Measurements from ENCODE around the gene LINGO3.
"Not testable (repeated sequence)": the region's sequence is repeated elsewhere in the genome, so short reads cannot be mapped to it uniquely, and the experiment has no call there.

Gene LINGO3, protein sequence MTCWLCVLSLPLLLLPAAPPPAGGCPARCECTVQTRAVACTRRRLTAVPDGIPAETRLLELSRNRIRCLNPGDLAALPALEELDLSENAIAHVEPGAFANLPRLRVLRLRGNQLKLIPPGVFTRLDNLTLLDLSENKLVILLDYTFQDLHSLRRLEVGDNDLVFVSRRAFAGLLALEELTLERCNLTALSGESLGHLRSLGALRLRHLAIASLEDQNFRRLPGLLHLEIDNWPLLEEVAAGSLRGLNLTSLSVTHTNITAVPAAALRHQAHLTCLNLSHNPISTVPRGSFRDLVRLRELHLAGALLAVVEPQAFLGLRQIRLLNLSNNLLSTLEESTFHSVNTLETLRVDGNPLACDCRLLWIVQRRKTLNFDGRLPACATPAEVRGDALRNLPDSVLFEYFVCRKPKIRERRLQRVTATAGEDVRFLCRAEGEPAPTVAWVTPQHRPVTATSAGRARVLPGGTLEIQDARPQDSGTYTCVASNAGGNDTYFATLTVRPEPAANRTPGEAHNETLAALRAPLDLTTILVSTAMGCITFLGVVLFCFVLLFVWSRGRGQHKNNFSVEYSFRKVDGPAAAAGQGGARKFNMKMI

DNA sequence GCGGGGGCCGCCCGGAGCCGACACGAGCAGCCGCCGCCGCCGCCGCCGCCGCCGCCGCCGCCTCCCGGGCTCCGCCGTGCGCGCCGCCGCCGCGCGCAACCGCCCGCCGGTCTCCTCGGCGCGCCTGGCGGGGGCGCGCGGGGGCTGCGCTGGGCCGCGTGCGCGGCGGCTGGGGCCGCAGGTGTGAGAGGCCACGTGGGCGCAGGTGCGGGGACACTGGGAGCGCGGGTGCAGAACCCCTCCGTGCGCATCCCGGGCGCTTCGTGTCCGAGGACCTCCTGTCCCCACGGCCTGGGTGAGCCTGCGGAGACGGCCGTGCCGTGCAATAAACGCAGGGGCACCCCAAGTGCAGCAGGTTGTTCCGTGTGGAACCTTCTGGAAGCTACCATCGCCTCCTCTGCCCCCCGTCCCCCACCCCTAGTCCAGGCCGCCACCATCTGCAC is at the start of gene LINGO3:
Gene LINGO3, minus strand, starts transcription at position 41 of the 443 bp plus-strand sequence. CDS start 16,378 bp downstream, outside the sequence.
- no peak for DNase-seq (ENCODE audit: low spot score)

DNA sequence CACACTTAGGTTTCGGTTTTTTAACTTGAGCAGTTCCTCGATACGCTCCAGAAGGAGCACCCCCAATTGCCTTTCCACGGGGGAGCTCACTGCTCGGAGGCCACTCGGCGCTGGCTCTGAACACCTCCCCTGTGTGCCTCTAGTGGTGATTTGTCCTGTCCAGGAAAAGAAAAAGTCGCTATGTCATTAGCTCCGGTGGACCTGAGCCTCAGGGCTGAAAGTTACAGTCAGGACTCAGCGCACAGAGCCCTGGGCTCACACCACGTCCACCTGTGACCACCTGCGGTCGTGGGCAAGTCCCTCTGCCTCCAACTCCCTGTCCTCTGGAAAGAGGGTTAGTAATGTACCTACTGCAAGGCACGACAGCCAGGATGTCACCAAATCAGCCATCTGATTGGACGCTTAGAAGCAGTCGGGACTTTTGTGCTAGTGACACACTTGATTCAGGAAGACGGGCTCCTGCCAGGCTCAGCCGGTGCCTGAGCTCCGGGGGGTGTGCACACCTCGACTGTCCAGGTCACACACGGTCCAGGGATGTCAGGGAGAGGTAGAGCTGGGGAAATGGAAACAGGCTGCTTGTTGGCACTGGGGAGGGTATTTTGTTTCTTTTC is 48.2 kb upstream of the LINGO3 start:
- DNase-seq (ENCODE audit: low spot score) = no peak

DNA sequence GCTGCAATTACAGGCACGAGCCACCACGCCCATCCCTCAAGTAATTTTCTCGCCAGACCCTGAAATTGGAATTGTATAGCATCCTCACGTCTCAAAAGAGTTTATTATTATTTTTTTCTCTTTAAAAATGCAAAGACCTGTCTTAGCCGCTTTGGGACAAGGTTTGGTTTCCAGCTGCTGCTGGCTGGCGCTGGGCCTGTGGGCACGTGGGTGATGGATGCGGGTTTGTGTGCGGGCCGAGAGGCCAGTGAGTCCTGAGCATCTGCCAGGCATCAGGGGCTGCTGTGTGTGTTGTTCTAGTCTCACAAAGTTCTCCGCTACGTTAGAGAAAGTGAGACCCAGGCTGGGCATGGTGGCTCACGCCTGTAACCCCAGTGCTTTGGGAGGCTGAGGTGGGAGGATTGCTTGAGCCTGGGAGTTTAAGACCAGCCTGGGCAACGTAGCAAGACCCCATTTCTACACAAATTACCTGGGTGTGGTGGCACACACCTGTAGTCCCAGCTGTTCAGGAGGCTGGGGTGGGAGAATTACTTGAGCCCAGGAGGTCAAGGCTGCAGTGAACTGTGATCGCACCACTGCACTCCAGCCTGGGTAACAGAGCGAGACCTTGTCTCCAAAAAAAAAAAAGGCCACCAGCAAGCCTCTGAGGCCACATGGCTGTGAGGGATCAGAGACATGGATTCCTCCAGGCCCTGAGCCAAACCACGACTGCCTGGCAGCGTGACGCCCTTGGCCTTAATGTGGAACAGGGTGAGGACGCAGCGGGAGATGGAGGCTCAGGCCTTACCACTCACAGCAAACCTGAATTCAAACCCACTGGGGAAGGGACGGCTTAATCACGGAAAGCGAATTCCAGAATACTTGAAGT is 47.4 kb upstream of the LINGO3 start:
- no peak for DNase-seq (ENCODE audit: low spot score)

DNA sequence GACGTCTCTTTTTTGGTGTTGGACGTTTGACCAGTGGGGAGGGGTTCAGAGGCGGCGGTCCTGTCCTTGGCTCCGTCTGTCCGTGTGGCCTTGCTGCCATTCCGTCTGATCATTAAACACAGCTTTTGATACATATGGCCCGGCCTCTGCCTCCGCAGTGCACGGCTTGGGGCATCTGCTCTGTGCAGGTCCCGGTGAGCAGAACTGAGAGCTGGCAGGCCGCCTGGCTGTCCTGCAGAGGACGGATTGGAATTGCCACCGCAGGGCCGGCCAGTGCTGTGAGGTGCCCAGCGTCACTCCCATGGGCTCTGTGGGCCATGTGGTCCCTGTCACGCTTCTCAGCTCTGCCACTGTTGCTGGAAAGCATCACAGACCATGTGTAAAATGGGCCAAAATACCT is 46.7 kb upstream of the LINGO3 start:
- no peak for DNase-seq (ENCODE audit: low spot score)

DNA sequence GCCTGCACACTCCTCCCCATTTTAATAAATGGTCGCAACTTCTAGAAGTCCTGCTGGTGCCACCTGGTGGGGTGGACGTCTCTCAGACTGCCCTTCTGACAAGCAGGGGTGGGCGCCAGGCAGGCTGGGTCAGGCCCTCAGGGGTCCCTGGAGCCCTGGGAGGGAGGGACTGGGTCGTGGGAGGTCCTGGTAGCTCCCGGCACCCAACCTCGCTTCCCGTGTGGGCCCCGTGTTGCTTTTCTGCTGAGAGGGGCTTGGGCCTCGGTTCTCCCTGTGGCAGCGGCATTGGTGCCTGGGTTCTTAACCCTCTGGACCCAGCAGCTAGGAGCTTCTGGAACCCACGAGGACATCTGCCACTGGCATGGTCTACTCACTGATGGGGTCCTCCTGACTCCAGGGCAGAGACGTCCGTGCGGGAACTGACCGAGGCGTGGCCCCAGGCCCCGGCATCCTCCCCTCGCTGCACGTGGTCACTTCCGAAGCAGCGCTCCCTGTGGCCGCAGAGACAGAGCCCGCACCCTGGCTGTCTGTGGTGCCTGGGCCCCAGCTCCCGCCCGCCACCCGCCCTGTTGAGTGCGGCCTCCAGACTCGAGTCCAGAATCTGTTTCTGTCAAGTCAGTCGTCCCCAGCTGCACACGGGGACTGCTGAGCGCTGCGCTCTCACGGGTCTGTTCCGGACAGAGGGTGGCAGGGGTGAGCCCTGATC is 46.1 kb upstream of the LINGO3 start:
- no peak for DNase-seq (ENCODE audit: low spot score)

DNA sequence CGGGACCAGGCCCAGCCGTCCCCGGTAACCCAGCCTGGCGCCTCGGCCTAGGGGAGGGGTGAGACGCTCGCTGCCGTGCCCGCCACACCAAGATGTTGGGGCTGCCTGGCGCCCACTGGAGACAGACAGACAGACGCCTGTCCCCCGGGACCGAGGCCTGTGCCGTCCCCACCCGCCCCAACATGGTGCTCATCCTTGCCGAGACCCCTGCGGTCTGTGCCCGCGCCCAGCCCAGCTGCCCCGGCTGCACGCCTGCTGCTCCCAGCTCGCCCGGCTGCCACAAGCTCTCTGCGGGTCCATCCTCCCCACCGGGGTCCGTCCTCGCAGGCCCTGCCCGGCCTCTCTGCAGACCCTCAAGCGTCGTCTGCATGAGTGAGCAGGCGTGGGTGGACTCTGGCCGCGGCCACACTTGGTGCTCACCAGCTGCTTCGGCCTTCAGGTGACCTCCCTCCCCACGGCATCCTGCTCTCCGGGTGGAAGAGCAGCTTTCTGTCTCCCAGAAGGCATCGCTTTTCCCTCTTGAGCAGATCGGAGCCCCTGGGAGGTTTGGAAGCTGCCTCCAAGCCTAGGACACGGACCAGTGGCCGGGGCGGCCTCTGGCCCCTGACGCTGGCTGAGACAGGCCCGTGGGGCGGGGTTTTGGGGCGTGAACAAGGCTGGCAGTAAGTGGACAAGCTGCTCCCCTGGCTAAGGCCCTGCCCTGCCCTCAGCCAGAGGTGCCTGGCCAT is 45.4 kb upstream of the LINGO3 start:
- no peak for DNase-seq (ENCODE audit: low spot score)

DNA sequence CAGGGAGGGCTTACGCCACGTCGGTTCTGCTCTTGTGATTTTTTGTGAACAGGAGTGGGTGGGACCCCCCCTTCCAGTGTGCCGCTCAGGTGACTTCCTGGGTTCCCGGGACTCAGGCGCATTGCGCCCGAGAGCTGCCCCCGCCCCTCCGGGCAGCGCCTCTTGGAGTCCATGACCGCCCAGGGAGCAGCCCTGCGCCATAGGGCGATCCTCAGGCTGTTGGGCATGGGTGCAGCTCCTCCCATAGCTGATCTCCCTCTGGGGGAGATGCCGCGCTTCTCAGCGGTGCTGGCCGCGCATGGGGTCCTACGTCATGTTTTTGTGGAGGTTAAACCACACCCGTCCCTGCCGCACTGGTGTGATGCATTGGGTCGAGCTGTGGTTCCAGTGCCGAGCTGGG is 44.2 kb upstream of the LINGO3 start:
- DNase-seq (ENCODE audit: low spot score) = no peak

DNA sequence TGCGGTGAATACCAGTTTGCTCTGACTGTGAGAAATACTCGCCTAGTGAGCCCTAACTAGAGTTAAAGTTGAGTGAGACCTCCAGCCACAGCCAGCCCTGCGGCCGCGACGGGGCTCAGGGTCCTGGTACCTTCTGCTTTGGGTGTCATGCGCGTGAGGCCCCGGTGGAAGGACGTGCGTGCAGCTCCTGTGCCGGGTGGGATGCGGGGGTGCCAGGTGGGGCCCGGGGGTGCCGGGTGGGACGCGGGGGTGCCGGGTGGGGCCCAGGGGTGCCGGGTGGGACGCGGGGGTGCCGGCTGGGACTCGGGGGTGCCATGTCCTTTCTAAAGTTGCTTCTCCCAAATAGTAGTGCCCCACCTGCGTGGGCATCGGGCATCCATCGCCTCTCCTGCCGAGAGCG is 43.6 kb upstream of the LINGO3 start:
- no peak for DNase-seq (ENCODE audit: low spot score)

DNA sequence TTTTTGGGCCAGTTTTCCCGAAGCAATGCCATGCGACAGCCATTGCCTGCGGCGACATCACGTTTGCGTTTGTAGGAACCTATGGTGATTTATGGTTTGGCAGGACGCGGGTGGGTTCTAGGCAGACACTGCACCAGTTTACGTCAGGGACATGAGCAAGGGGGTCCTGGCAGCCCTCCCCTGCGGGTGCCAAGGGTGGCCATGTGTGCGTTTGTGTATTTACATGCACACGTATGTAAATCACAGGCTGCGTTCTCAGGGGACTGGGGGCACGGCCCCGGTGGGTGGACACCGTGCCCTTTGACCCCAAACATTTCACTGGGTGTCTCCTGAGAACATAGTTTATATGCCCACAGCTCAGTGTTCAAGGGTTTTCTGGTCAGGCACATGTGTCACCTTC is 42.7 kb upstream of the LINGO3 start:
- no peak for DNase-seq (ENCODE audit: low spot score)

DNA sequence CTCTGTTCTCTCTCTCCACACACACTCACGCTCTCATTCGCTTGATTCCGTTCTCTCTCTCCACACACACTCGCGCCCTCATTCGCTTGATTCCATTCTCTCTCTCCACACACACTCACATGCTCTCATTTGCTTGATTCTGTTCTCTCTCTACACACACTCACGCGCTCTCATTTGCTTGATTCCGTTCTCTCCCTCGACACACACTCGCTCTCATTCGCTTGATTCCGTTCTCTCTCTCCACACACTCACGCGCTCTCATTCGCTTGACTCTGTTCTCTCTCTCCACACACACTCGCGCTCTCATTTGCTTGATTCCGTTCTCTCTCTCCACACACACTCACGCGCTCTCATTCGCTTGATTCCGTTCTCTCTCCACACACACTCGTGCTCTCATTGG is 41.9 kb upstream of the LINGO3 start:
- DNase-seq (ENCODE audit: low spot score) = not testable (repeated sequence)

DNA sequence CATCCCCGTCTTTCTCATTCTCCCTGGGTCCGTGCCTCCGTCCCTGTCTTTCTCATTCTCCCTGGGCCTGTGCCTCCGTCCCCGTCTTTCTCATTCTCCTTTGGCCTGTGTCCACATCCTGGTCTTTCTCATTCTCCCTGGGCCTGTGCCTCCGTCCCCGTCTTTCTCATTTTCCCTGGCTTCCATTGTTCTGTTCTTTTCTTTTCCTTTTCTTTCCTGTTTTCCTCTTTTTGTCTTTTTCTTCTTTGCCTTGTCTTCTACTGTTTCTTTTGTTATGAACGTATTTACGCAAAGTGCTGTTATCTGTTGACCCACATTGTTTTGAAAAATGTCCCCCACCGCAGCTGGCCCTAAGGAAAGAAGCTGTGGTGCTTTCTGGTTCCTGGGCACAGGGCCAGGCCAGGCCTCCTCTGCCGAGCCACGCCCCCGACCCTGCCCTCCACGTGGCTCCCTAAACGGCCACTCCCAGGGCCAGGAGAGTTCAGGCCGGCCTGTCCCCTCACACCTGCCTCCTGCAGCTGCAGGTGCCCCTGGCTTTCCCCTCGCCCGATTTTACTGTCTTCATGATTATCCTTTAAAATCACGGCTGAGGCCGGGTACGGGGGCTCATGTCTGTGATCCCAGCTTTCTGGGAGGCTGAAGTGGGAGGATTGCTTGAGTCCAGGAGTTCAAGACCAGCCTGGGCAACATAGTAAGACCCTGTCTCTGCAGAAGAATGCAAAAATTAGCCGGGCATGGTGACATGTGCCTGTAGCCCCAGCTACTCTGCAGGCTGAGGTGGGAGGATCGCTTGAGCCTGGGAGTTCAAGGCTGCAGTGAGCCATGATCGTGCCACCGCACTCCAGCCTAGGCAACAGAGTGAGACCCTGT is 38.1 kb upstream of the LINGO3 start:
- peak; percentile 31 for DNase-seq (ENCODE audit: low spot score)

DNA sequence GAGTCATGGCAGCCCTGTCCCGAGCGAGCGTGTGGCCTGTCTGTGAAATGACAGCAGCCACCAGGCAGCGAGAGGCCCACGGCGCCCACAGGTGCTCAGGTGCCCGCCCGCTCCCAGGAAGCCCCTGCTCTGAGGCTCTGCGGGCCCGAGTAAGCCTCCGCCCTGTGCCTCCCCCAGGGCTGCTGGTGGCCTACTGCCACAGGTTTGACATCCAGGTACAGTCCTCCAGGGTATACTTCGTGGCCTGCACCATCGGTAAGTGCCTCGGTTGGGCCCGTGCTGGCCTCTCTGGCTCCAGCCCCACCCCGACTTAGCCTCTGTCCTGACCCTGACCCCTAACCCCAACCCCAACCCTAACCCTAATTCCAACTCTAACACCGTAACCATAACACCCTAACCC is 37.1 kb upstream of the LINGO3 start:
- no peak for DNase-seq (ENCODE audit: low spot score)

DNA sequence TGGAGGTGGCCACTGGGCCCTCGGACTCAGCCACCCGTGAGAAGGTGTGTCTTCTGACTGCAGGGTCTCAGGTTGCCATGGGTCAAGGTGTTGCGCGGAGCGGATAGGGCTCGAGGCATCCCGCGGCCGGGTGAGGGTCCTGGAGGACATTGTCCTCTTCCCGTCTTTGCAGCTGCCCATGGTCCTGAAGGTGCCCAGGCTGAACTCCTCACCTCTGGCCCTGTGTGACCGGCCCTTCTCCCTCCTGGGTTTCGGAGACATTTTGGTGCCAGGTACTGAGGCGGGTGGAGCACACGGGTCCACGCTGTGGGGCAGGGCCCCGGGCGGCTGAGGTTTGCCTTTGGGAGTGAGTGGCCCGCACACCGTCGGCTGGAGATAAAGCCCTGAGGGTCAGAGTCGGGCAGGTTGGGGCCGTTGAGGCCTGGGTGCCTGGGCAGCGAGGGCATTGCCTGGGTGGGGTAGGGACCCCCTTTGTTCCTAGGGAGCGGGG is 36.5 kb upstream of the LINGO3 start:
- no peak for DNase-seq (ENCODE audit: low spot score)

DNA sequence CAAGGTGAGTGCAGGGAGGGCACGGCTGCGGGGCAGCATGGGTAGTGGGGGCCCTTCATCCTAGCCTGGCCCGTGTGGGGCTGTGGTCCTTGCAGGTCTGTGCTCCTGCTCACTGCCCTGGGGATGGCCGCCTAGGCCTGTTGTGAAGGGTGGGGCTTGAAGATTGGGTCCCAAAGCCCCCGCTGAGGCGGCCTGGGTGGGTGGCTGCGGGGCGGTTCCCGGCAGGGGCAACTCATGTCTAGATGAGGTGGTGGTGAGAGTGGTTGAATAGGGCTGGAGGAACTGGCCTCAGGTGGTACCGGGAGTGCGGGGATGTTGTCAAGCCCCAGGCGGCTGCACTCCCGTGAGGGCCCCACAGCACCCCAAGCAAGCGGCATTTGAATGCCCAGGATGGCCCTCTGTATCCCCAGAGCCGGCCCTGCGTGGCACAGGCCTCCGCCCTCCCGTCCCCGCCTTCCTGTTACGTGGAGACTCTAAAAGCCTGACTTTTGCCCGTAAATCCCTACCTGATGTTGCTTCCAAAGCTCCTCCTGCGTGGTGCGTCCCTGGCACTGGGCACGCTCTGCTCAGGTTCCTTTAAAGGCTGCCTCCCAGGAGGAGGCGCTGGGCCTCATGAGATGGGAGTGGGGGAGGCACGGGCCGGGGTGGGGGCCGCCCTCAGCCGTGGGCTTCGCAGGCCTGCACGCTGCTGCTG is 35.5 kb upstream of the LINGO3 start:
- DNase-seq (ENCODE audit: low spot score) = no peak

DNA sequence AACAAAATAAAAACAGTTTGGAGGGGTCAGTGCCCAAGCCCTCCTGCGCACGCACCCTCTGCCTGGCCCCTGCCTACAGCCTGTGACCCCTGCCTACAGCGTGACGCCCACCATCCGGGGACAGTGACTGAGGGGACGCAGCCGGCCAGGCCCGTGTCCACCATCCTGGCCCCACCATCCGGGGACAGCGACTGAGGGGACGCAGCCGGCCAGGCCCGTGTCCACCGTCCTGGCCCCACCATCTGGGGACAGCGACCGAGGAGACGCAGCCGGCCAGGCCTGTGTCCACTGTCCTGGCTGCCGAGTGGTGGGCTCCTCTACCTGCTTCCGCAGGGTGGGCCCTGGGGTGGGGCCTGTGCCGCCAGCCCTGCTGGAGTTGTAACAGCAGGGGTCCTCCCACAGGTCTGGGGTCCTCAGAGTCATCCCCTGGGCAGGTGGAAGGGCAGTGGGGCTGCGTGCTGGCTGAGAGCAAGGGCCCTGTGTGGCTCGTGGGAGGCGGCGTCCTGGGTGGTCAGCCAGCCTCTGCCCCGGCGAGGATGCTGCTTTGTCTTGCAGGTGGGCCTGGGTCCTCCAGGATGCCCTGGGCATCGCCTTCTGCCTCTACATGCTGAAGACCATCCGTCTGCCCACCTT is 34.8 kb upstream of the LINGO3 start:
- DNase-seq (ENCODE audit: low spot score) = no peak

DNA sequence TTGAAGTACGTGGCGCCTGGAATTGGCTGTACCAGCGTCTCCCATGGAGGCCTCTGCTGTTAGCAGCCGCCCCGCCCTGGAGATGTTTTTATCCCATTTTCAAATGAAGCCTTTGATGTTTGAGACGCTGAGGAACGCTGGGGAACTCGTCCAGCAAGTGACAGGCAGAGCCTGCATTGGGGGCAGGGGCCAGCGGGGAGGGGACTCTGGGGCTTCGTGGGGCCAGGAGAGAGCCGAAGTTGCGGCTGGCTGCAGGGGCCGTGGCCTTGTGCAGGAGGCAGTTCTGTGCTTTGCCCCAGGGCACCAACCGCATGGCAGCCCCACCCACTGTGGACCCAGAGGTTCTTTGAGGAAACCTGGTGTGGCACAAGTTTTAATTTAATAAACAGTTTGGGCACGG is 34.0 kb upstream of the LINGO3 start:
- DNase-seq (ENCODE audit: low spot score) = no peak

DNA sequence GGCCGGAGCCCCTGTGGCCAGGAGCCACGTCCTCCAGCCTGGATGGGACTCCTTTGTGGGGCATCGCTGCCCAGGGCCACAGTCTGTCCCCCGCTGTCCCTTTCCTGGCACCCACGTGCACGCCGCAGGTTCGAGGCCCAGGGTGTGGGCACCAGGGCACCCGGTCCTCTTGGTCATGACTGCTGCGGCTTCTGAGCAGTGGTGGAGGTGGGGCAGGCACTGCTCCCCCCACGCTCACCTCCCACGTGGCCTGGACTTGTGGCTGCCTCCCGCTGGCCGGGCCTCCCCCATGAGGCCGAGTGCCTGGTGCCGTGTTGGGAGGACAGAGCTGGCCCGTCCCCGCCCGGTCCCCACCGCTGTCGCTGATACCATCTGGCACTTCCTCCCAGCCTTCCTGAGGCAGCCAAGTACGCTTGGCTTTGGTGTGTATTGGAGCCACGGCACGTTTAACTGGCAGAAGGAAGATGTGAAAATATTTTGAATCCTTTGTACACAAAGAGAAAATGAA is 33.3 kb upstream of the LINGO3 start:
- DNase-seq (ENCODE audit: low spot score) = no peak

DNA sequence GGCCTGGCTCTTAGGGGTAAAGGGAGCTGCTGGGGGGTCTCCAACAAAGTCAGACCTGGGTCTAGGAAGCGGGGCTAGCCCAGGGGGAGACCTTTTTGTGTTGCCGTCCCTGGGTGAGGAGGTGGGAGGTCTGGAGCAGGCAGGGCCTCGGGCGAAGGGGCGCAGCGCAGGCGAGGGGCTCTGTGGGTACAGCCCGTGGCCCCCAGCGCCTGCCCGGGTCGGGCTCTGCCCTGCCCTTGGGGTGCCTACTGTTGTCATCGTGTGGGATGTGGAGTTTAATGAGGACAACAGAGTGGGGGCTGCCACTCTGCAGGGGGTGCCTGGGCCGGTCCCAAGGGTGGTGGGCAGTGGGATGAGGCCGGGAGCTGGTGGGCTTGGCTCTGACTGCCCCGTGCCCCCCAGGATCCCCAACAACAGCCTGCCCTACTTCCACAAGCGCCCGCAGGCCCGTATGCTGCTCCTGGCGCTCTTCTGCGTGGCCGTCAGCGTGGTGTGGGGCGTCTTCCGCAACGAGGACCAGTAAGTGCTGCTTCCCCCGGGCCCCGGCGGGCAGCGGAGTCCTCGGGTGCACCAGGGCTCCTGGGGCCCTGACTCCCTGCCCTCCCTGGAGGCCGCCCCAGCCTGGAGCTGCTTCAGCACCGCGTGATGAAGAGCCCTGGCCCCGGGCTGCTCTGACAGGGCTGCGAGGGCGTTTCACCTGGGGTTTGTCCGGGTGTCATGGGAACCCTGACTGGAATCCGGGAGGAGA is 32.7 kb upstream of the LINGO3 start:
- no peak for DNase-seq (ENCODE audit: low spot score)

Measured in globus pallidus (tissue), 1 donor.